ENCODE measurements around the gene KRTAP10-3. TPM values are rescaled to one million over a fixed set of nuclear protein-coding genes. Genes with fewer than 3 reads are reported as not detected.

Gene KRTAP10-3
- total RNA-seq, 3 donors from 2014 or later (not counting 1 experiment from before 2014, with no cell fraction given), result not detected

GRCh38 chr21:44572959-44573583, 14.5 kb upstream of the KRTAP10-3 start:
- TF ChIP-seq CTCF (IDR thresholded peaks at IDR 0.05), result no peak
- H3K9me3 ChIP-seq (ENCODE audit: control insufficient read depth, insufficient read depth, low read length), result peaks cover 2% of the 10 kb centered on the region
- H3K27ac ChIP-seq (ENCODE audit: low read length), result no peak overlapping the region
- WGBS (ENCODE audit: insufficient coverage), result 85% methylated on average over 15 of the region's 15 CpGs
- no peak for DNase-seq
- Mint-ChIP-seq H3K27me3 (ENCODE audit: low read depth in 2 of 2) (peaks cover 32 to 36% of the 10 kb centered on the region in 2 donors), H3K27ac (no peak overlapping the region), H3K4me1 (peaks cover 0 to 11% of the 10 kb centered on the region in 2 donors), H3K9me3 (peaks cover 0 to 2% of the 10 kb centered on the region in 2 donors), H3K4me3 (no peak overlapping the region), H3K36me3 (peaks cover 5% of the 10 kb centered on the region)
- H3K4me3 ChIP-seq (ENCODE audit: low read length), result no peak overlapping the region
- H3K36me3 ChIP-seq (ENCODE audit: control insufficient read depth, insufficient read depth, low read length), result no peaks in the 10 kb centered on the region
- intact Hi-C loops (cut with micrococcal nuclease), result no loop called here
- ATAC-seq, result no peak
- H3K27me3 ChIP-seq (ENCODE audit: control insufficient read depth, insufficient read depth, low read length), result no peaks in the 10 kb centered on the region
- no peaks in the 10 kb centered on the region for H3K4me1 ChIP-seq (ENCODE audit: control insufficient read depth, insufficient read depth, low read length)

- ATAC-seq, result no peak
- Mint-ChIP-seq H3K27ac (no peak overlapping the region), H3K4me3 (no peak overlapping the region)
Measured at GRCh38 chr21:44571844-44572782, 13.5 kb upstream of the KRTAP10-3 start.

GRCh38 chr21:44571296-44571695, 12.7 kb upstream of the KRTAP10-3 start:
- H3K36me3 Mint-ChIP-seq, result no peaks in the 10 kb centered on the region
- H3K4me3 ChIP-seq (ENCODE audit: low read length), result no peak overlapping the region
- intact Hi-C loops (cut with micrococcal nuclease), result no loop called here
- H3K9me3 Mint-ChIP-seq, result no peaks in the 10 kb centered on the region
- no peaks in the 10 kb centered on the region for H3K27me3 ChIP-seq (ENCODE audit: control insufficient read depth, insufficient read depth, low read length)
- no peaks in the 10 kb centered on the region for H3K9me3 ChIP-seq (ENCODE audit: control insufficient read depth, insufficient read depth, low read length)
- no peak overlapping the region for H3K27ac ChIP-seq (ENCODE audit: low read length)
- H3K4me3 Mint-ChIP-seq, result no peak overlapping the region
- H3K27ac Mint-ChIP-seq, result no peak overlapping the region
- no peak for TF ChIP-seq CTCF (IDR thresholded peaks at IDR 0.05)
- no peak for ATAC-seq
- H3K4me1 ChIP-seq (ENCODE audit: control insufficient read depth, insufficient read depth, low read length), result no peaks in the 10 kb centered on the region
- WGBS (ENCODE audit: insufficient coverage), result 80% methylated on average over 4 of the region's 4 CpGs
- no peaks in the 10 kb centered on the region for H3K36me3 ChIP-seq (ENCODE audit: control insufficient read depth, insufficient read depth, low read length)
- DNase-seq, result no peak
- peaks cover 32 to 33% of the 10 kb centered on the region in 2 donors for H3K27me3 Mint-ChIP-seq (ENCODE audit: low read depth in 2 of 2)
- H3K4me1 Mint-ChIP-seq, result peaks cover 0 to 11% of the 10 kb centered on the region in 2 donors

More at GRCh38 chr21:44571844-44572782, 13.5 kb upstream of the KRTAP10-3 start:
- Mint-ChIP-seq H3K4me1 (peaks cover 0 to 11% of the 10 kb centered on the region in 2 donors), H3K27me3 (ENCODE audit: low read depth in 2 of 2) (peaks cover 32 to 33% of the 10 kb centered on the region in 2 donors), H3K36me3 (peaks cover 5% of the 10 kb centered on the region), H3K9me3 (no peaks in the 10 kb centered on the region)
- no peak for DNase-seq
- H3K4me1 ChIP-seq (ENCODE audit: control insufficient read depth, insufficient read depth, low read length), result no peaks in the 10 kb centered on the region
- H3K36me3 ChIP-seq (ENCODE audit: control insufficient read depth, insufficient read depth, low read length), result no peaks in the 10 kb centered on the region
- intact Hi-C loops (cut with micrococcal nuclease), result no loop called here
- 88% methylated on average over 40 of the region's 40 CpGs for WGBS (ENCODE audit: insufficient coverage)
- TF ChIP-seq CTCF (IDR thresholded peaks at IDR 0.05), result no peak
- H3K4me3 ChIP-seq (ENCODE audit: low read length), result no peak overlapping the region
- H3K27me3 ChIP-seq (ENCODE audit: control insufficient read depth, insufficient read depth, low read length), result no peaks in the 10 kb centered on the region
- peaks cover under 1% of the 10 kb centered on the region for H3K9me3 ChIP-seq (ENCODE audit: control insufficient read depth, insufficient read depth, low read length)
- no peak overlapping the region for H3K27ac ChIP-seq (ENCODE audit: low read length)

All from natural killer cell (primary cell).